SK-N-SH (cell line): ENCODE measurements around the gene STARD13.

ENCODE experiments used
- ELF1 ChIP-seq: IDR thresholded peaks from 2 replicates; pipeline ENCODE4 v1.4.0; 2012
- EP300 ChIP-seq, 2 experiments: IDR thresholded peaks; 2 replicates each; pipeline versions ENCODE4 v1.4.0 to v1.6.1; 2012; ENCODE audit warnings: borderline replicate concordance in 1 of 2, low read depth in 1 of 2, low read length in 1 of 2
- EZH2phosphoT487 ChIP-seq: fragments of 200-600 bp; sonication (generic); IDR thresholded peaks from 2 replicates; pipeline ENCODE4 v1.6.1; 2017; ENCODE audit warnings: low read depth, mixed run types, mild to moderate bottlenecking, antibody characterized with exemption, moderate library complexity, borderline replicate concordance
- FOXJ3 ChIP-seq: sonication (generic); formaldehyde crosslinking; IDR thresholded peaks from 2 replicates; pipeline ENCODE4 v1.5.1; 2020; ENCODE audit warnings: mild to moderate bottlenecking, missing genetic modification reagents
- MXI1 ChIP-seq: IDR thresholded peaks from 2 replicates; pipeline ENCODE4 v1.6.1; 2012; ENCODE audit warnings: mild to moderate bottlenecking, low read depth, low read length, improper control_type of control experiment
- POLR2AphosphoS5 ChIP-seq: IDR thresholded peaks from 2 replicates; pipeline ENCODE4 v1.6.1; 2012; ENCODE audit warnings: low read depth, low read length
- TF ChIP-seq, protein P1 (sequence below): IDR thresholded peaks from 2 replicates; pipeline ENCODE4; 2012
- TF ChIP-seq, protein P2 (sequence below): fragments of 200-600 bp; sonication (generic); IDR thresholded peaks from 2 replicates; pipeline ENCODE4 v1.6.1; 2017; ENCODE audit warnings: antibody characterized with exemption, mild to moderate bottlenecking, moderate library complexity

DNA sequence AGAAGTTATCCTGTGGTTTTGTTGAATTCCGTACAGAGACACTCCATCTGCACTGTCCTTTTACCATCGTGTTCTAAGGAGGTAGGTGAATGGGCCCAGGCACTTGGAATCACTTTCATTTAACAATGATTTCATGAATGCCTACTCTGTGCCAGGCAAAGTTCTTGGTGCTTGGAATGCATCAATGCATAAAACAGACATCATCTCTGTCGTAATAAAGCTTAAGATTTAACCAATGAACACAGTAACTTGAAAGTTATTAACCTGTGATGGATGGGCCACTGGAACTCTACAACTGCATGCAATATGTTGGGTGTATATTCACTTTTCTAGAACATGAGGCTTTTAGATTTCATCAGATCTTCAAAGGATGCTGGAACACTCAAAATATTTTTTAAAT lies 14.1 kb upstream of the STARD13 start:
- TF ChIP-seq, protein P1, sequence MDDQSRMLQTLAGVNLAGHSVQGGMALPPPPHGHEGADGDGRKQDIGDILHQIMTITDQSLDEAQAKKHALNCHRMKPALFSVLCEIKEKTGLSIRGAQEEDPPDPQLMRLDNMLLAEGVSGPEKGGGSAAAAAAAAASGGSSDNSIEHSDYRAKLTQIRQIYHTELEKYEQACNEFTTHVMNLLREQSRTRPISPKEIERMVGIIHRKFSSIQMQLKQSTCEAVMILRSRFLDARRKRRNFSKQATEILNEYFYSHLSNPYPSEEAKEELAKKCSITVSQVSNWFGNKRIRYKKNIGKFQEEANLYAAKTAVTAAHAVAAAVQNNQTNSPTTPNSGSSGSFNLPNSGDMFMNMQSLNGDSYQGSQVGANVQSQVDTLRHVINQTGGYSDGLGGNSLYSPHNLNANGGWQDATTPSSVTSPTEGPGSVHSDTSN = no peak
- TF ChIP-seq, protein P2, sequence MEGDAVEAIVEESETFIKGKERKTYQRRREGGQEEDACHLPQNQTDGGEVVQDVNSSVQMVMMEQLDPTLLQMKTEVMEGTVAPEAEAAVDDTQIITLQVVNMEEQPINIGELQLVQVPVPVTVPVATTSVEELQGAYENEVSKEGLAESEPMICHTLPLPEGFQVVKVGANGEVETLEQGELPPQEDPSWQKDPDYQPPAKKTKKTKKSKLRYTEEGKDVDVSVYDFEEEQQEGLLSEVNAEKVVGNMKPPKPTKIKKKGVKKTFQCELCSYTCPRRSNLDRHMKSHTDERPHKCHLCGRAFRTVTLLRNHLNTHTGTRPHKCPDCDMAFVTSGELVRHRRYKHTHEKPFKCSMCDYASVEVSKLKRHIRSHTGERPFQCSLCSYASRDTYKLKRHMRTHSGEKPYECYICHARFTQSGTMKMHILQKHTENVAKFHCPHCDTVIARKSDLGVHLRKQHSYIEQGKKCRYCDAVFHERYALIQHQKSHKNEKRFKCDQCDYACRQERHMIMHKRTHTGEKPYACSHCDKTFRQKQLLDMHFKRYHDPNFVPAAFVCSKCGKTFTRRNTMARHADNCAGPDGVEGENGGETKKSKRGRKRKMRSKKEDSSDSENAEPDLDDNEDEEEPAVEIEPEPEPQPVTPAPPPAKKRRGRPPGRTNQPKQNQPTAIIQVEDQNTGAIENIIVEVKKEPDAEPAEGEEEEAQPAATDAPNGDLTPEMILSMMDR = no peak
- TF ChIP-seq EZH2phosphoT487 (no peak), FOXJ3 (no peak), POLR2AphosphoS5 (no peak), ELF1 (no peak), MXI1 (no peak), EP300 (IDR thresholded peaks at IDR 0.05; ENCODE audit: borderline replicate concordance in 1 of 2, low read depth in 1 of 2, low read length in 1 of 2) (no peak)
